GM18951 (cell line): Measurements from ENCODE around the gene ESD.

Source experiments
- POLR2A ChIP-seq: IDR thresholded peaks from 4 replicates; pipeline ENCODE4 v1.6.1; 2011; ENCODE audit warnings: mild to moderate bottlenecking; ENCODE audit not compliant: insufficient read length, insufficient read depth; ENCODE audit errors: extremely low read depth
- in situ Hi-C: fragments of 300-500 bp; cut with MboI; formaldehyde crosslinking; loops from one replicate; pipeline ENCODE4 v1.12.0; 2022; ENCODE audit warnings: low sequenced_read_pairs, mixed read lengths, inconsistent platforms; ENCODE audit not compliant: unreplicated experiment

Gene ESD

GRCh38 chr13:46728777-46729176, 68.2 kb downstream of the ESD start:
- in situ Hi-C loops: loop anchor here (10.0 kb wide), 1 partner anchor 234 kb away; no protein-coding TSS in a partner anchor
- no peak for TF ChIP-seq POLR2A

GRCh38 chr13:46726347-46726746, 70.6 kb downstream of the ESD start:
- no peak for TF ChIP-seq POLR2A
- in situ Hi-C loops: loop anchor here (10.0 kb wide), 1 partner anchor 232 kb away; no protein-coding TSS in a partner anchor
